22Rv1 (cell line): Measurements from ENCODE around the gene SPATA32.

ENCODE experiments used
- CTCF ChIP-seq: fragments of 450-650 bp; IDR thresholded peaks from 2 replicates; pipeline ENCODE4 v1.5.1; 2017; ENCODE audit warnings: mild to moderate bottlenecking
- ZFX ChIP-seq: fragments of 450-650 bp; IDR thresholded peaks from 2 replicates; pipeline ENCODE4 v1.6.1; 2017; ENCODE audit warnings: antibody characterized with exemption, borderline replicate concordance

GRCh38 chr17:45283711-45284110, 21.8 kb upstream of the SPATA32 start:
- TF ChIP-seq CTCF (no peak), ZFX (no peak)
